NOMO-1 treated with DMSO at 0.1 percent for 48 hours (cell line): Measurements from ENCODE around the gene CAMK1D.

Experiments used
- DNase-seq: peaks from one replicate; lab custom pipeline; 2025; ENCODE audit not compliant: unreplicated experiment; lab: John Stamatoyannopoulos, UW

The CAMK1D gene

GRCh38 chr10:12397941-12398340 is 48.6 kb downstream of the CAMK1D start:
- no peak for DNase-seq

- no peak for DNase-seq
Measured at GRCh38 chr10:12400266-12400931, 51.1 kb downstream of the CAMK1D start.

- DNase-seq: no peak
Measured at GRCh38 chr10:12401466-12401865, 52.1 kb downstream of the CAMK1D start.

- no peak for DNase-seq
Measured at GRCh38 chr10:12403119-12403518, 53.8 kb downstream of the CAMK1D start.

GRCh38 chr10:12405342-12406320 is 56.3 kb downstream of the CAMK1D start:
- no peak for DNase-seq

GRCh38 chr10:12406764-12407400 is 57.5 kb downstream of the CAMK1D start:
- DNase-seq: no peak

GRCh38 chr10:12408472-12408871 is 59.1 kb downstream of the CAMK1D start:
- DNase-seq: no peak

- DNase-seq: no peak
Measured at GRCh38 chr10:12409161-12409560, 59.8 kb downstream of the CAMK1D start.

GRCh38 chr10:12409613-12410012 is 60.3 kb downstream of the CAMK1D start:
- no peak for DNase-seq

GRCh38 chr10:12412666-12413368 is 63.5 kb downstream of the CAMK1D start:
- DNase-seq: no peak

- DNase-seq: no peak
Measured at GRCh38 chr10:12413369-12413711, 64.0 kb downstream of the CAMK1D start.

GRCh38 chr10:12414278-12414989 is 65.1 kb downstream of the CAMK1D start:
- DNase-seq: no peak

- DNase-seq: no peak
Measured at GRCh38 chr10:12416344-12417050, 67.2 kb downstream of the CAMK1D start.

- no peak for DNase-seq
Measured at GRCh38 chr10:12417331-12417730, 68.0 kb downstream of the CAMK1D start.

- no peak for DNase-seq
Measured at GRCh38 chr10:12418000-12418399, 68.7 kb downstream of the CAMK1D start.

GRCh38 chr10:12418725-12419261 is 69.4 kb downstream of the CAMK1D start:
- DNase-seq: no peak

- peak; percentile 1 for DNase-seq
Measured at GRCh38 chr10:12419262-12419847, 70.0 kb downstream of the CAMK1D start.

GRCh38 chr10:12420530-12421120 is 71.3 kb downstream of the CAMK1D start:
- DNase-seq: no peak

- no peak for DNase-seq
Measured at GRCh38 chr10:12422189-12422588, 72.8 kb downstream of the CAMK1D start.
